Trophoblast cell (in vitro differentiated cells and primary cell): ENCODE measurements around the gene RRBP1. TPM values are rescaled to one million over a fixed set of nuclear protein-coding genes. Genes with fewer than 3 reads are reported as not detected.

Experiments
- DNase-seq, 2 donors: peaks; one replicate each; pipeline ENCODE4 v3.0.0-alpha.2; 2016
- H2AFZ ChIP-seq: 2 replicates; pipeline ENCODE4 v1.6.1; 2013; ENCODE audit warnings: low read length, moderate library complexity, mild to moderate bottlenecking; ENCODE audit not compliant: insufficient read depth, poor library complexity
- H2AK5ac ChIP-seq: 2 replicates; pipeline ENCODE4 v1.6.1; 2013; ENCODE audit warnings: mild to moderate bottlenecking, low read length
- H2BK120ac ChIP-seq: 2 replicates; pipeline ENCODE4 v1.6.1; 2013; ENCODE audit warnings: low read length, mild to moderate bottlenecking, moderate library complexity; ENCODE audit not compliant: insufficient read depth, poor library complexity
- H2BK12ac ChIP-seq: 2 replicates; pipeline ENCODE4 v1.6.1; 2013; ENCODE audit warnings: mild to moderate bottlenecking, low read length, moderate library complexity
- H2BK5ac ChIP-seq: 2 replicates; pipeline ENCODE4 v1.6.1; 2013; ENCODE audit warnings: low read length, low read depth, moderate library complexity, mild to moderate bottlenecking; ENCODE audit not compliant: poor library complexity
- H3K14ac ChIP-seq: 2 replicates; pipeline ENCODE4 v1.6.1; 2013; ENCODE audit warnings: mild to moderate bottlenecking, low read length
- H3K18ac ChIP-seq: 2 replicates; pipeline ENCODE4 v1.6.1; 2013; ENCODE audit warnings: mild to moderate bottlenecking, low read length
- H3K23ac ChIP-seq: 2 replicates; pipeline ENCODE4 v1.6.1; 2013; ENCODE audit warnings: low read length
- H3K27ac ChIP-seq: 2 replicates; pipeline ENCODE4 v1.5.1; 2013; ENCODE audit warnings: low read depth, mild to moderate bottlenecking, inconsistent platforms, low read length, moderate library complexity
- H3K27me3 ChIP-seq: 2 replicates; pipeline ENCODE4 v1.6.1; 2013; ENCODE audit warnings: inconsistent platforms, mild to moderate bottlenecking, low read length, moderate library complexity; ENCODE audit not compliant: insufficient read depth
- H3K36me3 ChIP-seq, 2 experiments: 1 replicate in 1 of 2; 2 replicates in 1 of 2; pipeline ENCODE4 v1.6.1; 2013; ENCODE audit warnings: low read length in 2 of 2, mild to moderate bottlenecking in 2 of 2, moderate library complexity in 1 of 2; ENCODE audit not compliant: insufficient read depth in 2 of 2, control insufficient read depth in 1 of 2
- H3K4ac ChIP-seq: 2 replicates; pipeline ENCODE4 v1.6.1; 2013; ENCODE audit warnings: low read depth, mild to moderate bottlenecking, low read length, moderate library complexity
- H3K4me1 ChIP-seq, 2 experiments: 1 replicate in 1 of 2; 2 replicates in 1 of 2; pipeline ENCODE4 v1.6.1; 2013; ENCODE audit warnings: low read length in 2 of 2, mild to moderate bottlenecking in 2 of 2, moderate library complexity in 1 of 2; ENCODE audit not compliant: insufficient read depth in 2 of 2, control insufficient read depth in 1 of 2
- H3K4me2 ChIP-seq: 2 replicates; pipeline ENCODE4 v1.6.1; 2013; ENCODE audit warnings: inconsistent platforms, mild to moderate bottlenecking, low read length, moderate library complexity
- H3K4me3 ChIP-seq: 2 replicates; pipeline ENCODE4 v1.5.1; 2013; ENCODE audit warnings: mild to moderate bottlenecking, low read depth, low read length, inconsistent platforms
- H3K79me1 ChIP-seq: one replicate; pipeline ENCODE4 v1.6.1; 2013; ENCODE audit warnings: low read length
- H3K79me2 ChIP-seq: 2 replicates; pipeline ENCODE4 v1.6.1; 2013; ENCODE audit warnings: low read length, mild to moderate bottlenecking; ENCODE audit not compliant: control insufficient read depth, insufficient read depth, poor library complexity
- H3K9ac ChIP-seq: 2 replicates; pipeline ENCODE4 v1.6.1; 2013; ENCODE audit warnings: mild to moderate bottlenecking, low read length
- H3K9me3 ChIP-seq: 2 replicates; pipeline ENCODE4 v1.6.1; 2013; ENCODE audit warnings: low read depth, mild to moderate bottlenecking, control low read depth, inconsistent platforms, low read length; ENCODE audit not compliant: insufficient read depth
- H4K12ac ChIP-seq: 2 replicates; pipeline ENCODE4 v1.6.1; 2013; ENCODE audit warnings: low read depth, mild to moderate bottlenecking, low read length, moderate library complexity
- H4K8ac ChIP-seq: 2 replicates; pipeline ENCODE4 v1.6.1; 2013; ENCODE audit warnings: low read depth, mild to moderate bottlenecking, low read length, moderate library complexity
- H4K91ac ChIP-seq: one replicate; pipeline ENCODE4 v1.6.1; 2013; ENCODE audit warnings: low read depth, mild to moderate bottlenecking, low read length, moderate library complexity
- WGBS: extraction: QIAGEN DNeasy Blood & Tissue Kit; methylation state at CpG from one replicate; pipeline ENCODE4 v1.1.7; 2013; ENCODE audit warnings: missing lambda C conversion rate; ENCODE audit not compliant: insufficient read length, insufficient coverage; ENCODE audit errors: extremely low coverage; 5-methylcytosine and 5-hydroxymethylcytosine counted together
- polyA plus RNA-seq: library from polyadenylated mRNA; stranded (reverse); fragments of 200-250 nt; gene quantifications from 2 replicates; pipeline ENCODE4 v1.2.3, GENCODE V29; 2013

Gene RRBP1, protein sequence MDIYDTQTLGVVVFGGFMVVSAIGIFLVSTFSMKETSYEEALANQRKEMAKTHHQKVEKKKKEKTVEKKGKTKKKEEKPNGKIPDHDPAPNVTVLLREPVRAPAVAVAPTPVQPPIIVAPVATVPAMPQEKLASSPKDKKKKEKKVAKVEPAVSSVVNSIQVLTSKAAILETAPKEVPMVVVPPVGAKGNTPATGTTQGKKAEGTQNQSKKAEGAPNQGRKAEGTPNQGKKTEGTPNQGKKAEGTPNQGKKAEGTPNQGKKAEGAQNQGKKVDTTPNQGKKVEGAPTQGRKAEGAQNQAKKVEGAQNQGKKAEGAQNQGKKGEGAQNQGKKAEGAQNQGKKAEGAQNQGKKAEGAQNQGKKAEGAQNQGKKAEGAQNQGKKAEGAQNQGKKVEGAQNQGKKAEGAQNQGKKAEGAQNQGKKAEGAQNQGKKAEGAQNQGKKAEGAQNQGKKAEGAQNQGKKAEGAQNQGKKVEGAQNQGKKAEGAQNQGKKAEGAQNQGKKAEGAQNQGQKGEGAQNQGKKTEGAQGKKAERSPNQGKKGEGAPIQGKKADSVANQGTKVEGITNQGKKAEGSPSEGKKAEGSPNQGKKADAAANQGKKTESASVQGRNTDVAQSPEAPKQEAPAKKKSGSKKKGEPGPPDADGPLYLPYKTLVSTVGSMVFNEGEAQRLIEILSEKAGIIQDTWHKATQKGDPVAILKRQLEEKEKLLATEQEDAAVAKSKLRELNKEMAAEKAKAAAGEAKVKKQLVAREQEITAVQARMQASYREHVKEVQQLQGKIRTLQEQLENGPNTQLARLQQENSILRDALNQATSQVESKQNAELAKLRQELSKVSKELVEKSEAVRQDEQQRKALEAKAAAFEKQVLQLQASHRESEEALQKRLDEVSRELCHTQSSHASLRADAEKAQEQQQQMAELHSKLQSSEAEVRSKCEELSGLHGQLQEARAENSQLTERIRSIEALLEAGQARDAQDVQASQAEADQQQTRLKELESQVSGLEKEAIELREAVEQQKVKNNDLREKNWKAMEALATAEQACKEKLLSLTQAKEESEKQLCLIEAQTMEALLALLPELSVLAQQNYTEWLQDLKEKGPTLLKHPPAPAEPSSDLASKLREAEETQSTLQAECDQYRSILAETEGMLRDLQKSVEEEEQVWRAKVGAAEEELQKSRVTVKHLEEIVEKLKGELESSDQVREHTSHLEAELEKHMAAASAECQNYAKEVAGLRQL (N-terminal part only)
- 231 and 244 TPM in 2 replicates for polyA plus RNA-seq

DNA sequence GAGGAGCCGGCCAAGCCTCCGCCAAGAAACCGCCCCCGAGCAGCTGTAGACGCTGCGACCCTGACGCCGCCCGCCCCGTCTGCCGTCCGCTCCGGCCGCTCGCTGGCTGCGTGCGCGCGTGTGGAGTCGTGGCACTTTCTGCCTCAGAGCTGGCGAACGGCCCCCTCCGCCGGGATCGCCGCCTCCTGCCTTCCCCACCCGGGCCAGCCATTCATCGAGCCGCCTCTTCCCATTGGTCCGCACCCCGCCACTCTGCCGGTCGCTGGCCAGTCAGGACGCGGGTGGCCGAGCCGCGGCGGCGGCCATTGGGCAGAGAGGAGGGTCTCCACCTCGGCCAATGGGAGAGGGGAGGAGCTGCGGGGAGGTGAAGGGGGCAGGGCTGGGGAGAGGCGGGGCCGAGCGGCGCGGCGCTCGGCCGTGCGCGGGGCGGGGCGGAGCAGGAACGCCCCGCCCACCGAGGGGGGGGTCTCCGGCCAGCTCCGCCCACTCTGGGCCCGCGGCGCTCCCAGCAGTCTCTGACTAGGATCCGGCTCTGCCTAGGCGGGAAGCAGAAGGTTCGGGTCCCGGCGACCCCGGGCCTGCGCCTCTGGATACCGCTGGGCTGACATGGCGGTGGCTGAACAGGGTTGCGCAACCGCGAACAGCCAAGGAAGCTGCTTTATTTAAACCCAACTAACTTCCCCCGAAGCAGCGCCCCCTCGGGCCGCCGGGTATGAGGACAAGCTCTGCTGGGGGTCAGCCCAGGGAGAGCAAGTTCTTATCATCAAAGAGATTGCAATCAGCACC, at the start of gene RRBP1:
TSS of gene RRBP1 (minus strand) at position 140 of the 786 bp plus-strand sequence. CDS start 21,735 bp downstream, outside the sequence.
- Histone ChIP-seq H4K91ac (peak within 1 kb of the TSS; percentile 93), H3K4ac (peak within 1 kb of the TSS; percentile 95), H3K79me2 (peaks cover 14% of the 10 kb centered on the region), H2AFZ (peak within 1 kb of the TSS; percentile 86), H2BK120ac (peak within 1 kb of the TSS; percentile 89), H3K9ac (peak within 1 kb of the TSS; percentile 85), H3K18ac (peak within 1 kb of the TSS; percentile 97), H3K36me3 (peaks cover 6 to 8% of the 10 kb centered on the region in 2 experiments), H2BK5ac (peak within 1 kb of the TSS; percentile 79), H3K27me3 (no peaks in the 10 kb centered on the region), H3K14ac (peak within 1 kb of the TSS; percentile 93), H4K8ac (peak within 1 kb of the TSS; percentile 84), H3K4me2 (peak within 1 kb of the TSS; percentile 80), H3K27ac (peak within 1 kb of the TSS; percentile 75), H3K23ac (no peak within 1 kb of the TSS), H2BK12ac (peak within 1 kb of the TSS; percentile 56), H3K4me3 (peak within 1 kb of the TSS; percentile 93), H2AK5ac (peak within 1 kb of the TSS; percentile 44), H3K9me3 (peaks cover 2% of the 10 kb centered on the region), H4K12ac (peak within 1 kb of the TSS; percentile 89), H3K4me1 (peaks cover 13 to 25% of the 10 kb centered on the region in 2 experiments), H3K79me1 (peaks cover 13% of the 10 kb centered on the region)
- no CpG with 5 or more reads among the region's 79 CpGs for WGBS
- DNase-seq = peak; percentile 98

DNA sequence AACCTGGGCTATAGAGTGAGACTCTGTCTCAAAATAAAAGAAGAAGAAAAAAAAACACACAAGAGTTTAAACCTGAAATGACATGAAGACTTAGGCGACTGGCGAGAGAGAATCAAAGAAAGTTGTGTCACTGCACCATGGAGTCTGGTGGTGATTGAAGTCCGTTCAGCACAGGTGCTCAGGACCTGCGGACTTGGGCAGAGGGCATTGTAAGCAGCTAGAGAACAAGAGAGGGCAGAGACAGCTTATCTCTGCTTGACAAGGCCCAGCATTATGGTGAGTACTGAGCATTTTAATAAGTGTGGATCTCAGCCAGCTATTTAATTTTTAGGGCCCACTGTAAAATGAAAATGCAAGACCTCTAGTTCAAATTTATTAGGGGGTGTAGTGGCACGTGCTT, 49.2 kb upstream of the RRBP1 start:
- no CpG with 5 or more reads among the region's 5 CpGs for WGBS

DNA sequence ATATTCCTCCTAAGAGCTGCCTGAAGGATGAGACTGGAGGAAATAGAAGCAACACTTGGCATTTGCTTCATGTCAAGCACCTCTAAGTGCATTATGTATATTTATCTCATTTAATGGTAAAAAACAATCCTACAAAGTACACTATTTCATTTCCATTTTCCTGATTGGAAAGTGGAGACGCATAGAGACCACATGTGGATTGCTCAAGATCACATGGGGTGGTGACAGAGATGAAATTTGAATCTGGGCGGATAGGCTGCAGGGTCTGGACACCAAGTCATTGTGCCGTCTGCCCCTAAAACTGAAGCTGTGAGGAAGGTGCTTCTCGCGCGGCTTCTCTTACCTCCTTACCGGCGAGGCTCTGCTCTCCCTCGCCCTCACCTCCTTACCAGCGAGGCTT, 48.0 kb upstream of the RRBP1 start:
- Histone ChIP-seq H2AK5ac (no peak overlapping the region), H3K4ac (no peak overlapping the region), H3K18ac (no peak overlapping the region), H2AFZ (no peak overlapping the region), H3K4me3 (no peak overlapping the region), H4K91ac (no peak overlapping the region), H3K4me1 (peaks cover 3% of the 10 kb centered on the region in 2 experiments), H3K9ac (no peak overlapping the region), H2BK12ac (no peak overlapping the region), H3K23ac (no peak overlapping the region), H3K14ac (no peak overlapping the region), H4K8ac (no peak overlapping the region), H3K27ac (no peak overlapping the region), H3K9me3 (no peaks in the 10 kb centered on the region), H2BK120ac (no peak overlapping the region), H3K27me3 (no peaks in the 10 kb centered on the region), H4K12ac (no peak overlapping the region), H2BK5ac (no peak overlapping the region), H3K36me3 (no peaks in the 10 kb centered on the region), H3K79me1 (no peaks in the 10 kb centered on the region), H3K79me2 (no peaks in the 10 kb centered on the region), H3K4me2 (no peak overlapping the region)
- no peak for DNase-seq
- no CpG with 5 or more reads among the region's 10 CpGs for WGBS

More for the DNA sequence above, 49.2 kb upstream of the RRBP1 start:
- Histone ChIP-seq H3K4me2 (no peak overlapping the region), H2BK120ac (no peak overlapping the region), H2BK5ac (no peak overlapping the region), H4K12ac (no peak overlapping the region), H3K4ac (no peak overlapping the region), H3K27me3 (no peaks in the 10 kb centered on the region), H3K18ac (no peak overlapping the region), H3K79me1 (no peaks in the 10 kb centered on the region), H3K79me2 (no peaks in the 10 kb centered on the region), H3K4me1 (peaks cover 3% of the 10 kb centered on the region in 2 experiments), H4K8ac (no peak overlapping the region), H2AFZ (no peak overlapping the region), H2BK12ac (no peak overlapping the region), H3K9ac (no peak overlapping the region), H4K91ac (no peak overlapping the region), H3K14ac (no peak overlapping the region), H3K36me3 (no peaks in the 10 kb centered on the region), H3K4me3 (no peak overlapping the region), H3K9me3 (no peaks in the 10 kb centered on the region), H3K27ac (no peak overlapping the region), H2AK5ac (no peak overlapping the region), H3K23ac (no peak overlapping the region)
- no peak for DNase-seq
